Body of pancreas (tissue), 4 donors: ENCODE data around the gene TOP3A.
A peak's percentile ranks its signal among the peaks of the same experiment; 100 is the strongest.

Source experiments
- CTCF ChIP-seq, 7 experiments: fragments of 450-650 bp in 4 of 7; fragments of 200-600 bp in 3 of 7; sonication (generic) in 3 of 7; IDR thresholded peaks; one replicate each; pipeline ENCODE4 v1.5.1; 2016 to 2019; ENCODE audit warnings: antibody characterized with exemption in 7 of 7
- POLR2A ChIP-seq, 3 donors: fragments of 450-650 bp; IDR thresholded peaks; one replicate each; pipeline ENCODE4 v1.6.1; 2016; ENCODE audit warnings: antibody characterized with exemption in 3 of 3, mild to moderate bottlenecking in 2 of 3

DNA sequence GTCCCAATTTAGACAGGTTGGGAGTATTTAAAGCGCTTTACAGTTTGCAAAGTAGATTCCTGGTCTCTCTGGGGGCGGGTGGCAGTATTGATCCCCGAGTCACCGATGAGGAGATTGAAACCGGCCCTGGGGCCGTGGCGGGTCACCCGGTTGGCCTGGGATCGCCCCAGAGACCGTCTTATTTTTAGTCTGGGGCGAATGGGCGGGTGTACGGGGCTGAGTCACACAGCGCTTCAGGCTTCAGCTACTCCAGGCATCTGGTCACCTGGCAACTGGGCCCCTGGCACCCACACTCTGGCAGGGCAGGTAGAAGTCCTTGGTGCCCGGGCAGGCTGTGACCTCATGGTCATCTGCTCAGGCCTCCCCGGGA is 53.7 kb downstream of the TOP3A start:
- TF ChIP-seq CTCF (IDR thresholded peaks at IDR 0.05): no peak
- TF ChIP-seq POLR2A (IDR thresholded peaks at IDR 0.05): peak in 2 of 3 donors; percentile 12 to 17
